ENCODE results near the gene STAT4.

Gene STAT4

DNA sequence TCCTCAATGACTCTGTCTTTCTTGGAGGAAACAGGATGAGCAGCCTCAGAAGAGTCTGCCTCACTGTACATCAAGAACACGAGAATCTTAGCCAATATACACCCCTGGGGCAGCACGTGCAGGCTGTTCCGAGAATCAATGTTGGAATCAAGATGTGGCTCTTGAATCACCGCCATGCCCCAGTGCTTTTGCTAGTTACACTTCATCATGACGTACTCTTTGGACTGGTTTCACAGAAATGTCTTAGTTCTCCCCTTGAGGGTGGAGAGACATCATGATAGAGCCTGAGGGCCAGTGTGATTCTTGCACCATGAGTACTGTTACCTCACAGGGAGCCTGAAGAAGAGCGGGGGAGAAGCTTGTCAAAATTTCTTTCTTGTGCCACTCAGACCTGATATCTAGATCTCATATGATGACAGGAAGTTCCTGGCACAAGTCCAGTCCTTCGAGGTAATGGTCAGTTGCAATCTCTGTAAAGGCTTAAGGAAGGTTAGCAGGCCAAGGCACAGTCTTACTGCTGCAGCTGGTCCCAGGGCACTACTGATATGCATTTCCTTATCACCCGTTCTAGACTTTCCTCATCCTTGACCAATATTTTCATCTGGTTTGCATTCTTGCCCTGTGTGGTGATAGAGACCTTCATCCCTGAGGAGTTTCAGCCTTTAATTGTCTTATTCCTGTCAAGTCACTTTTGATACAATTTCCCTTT, 28.2 kb upstream of the STAT4 start:
- Histone ChIP-seq H3K27me3 (ENCODE audit: control insufficient read depth in 1 of 2, insufficient read depth in 1 of 2, low read length in 2 of 2) (no peaks in the 10 kb centered on the region), H3K4me3 (ENCODE audit: insufficient read depth in 1 of 2, low read depth in 1 of 2, low read length in 2 of 2) (no peak overlapping the region), H4K91ac (ENCODE audit: low read length) (no peak overlapping the region), H3K4ac (ENCODE audit: low read depth in 1 of 2, low read length in 2 of 2) (no peak overlapping the region), H3K36me3 (ENCODE audit: control insufficient read depth in 1 of 2, insufficient read depth in 2 of 2, low read depth in 1 of 2, low read length in 2 of 2) (no peaks in the 10 kb centered on the region), H3K4me1 (ENCODE audit: control insufficient read depth, insufficient read depth, low read depth, low read length) (no peaks in the 10 kb centered on the region), H2BK12ac (ENCODE audit: low read length in 2 of 2) (no peak overlapping the region), H2AK5ac (ENCODE audit: low read length, severe bottlenecking) (no peak overlapping the region), H4K8ac (ENCODE audit: low read length) (no peak overlapping the region), H2BK120ac (ENCODE audit: low read depth, low read length) (no peak overlapping the region), H2BK15ac (ENCODE audit: low read depth, poor library complexity, severe bottlenecking) (no peak overlapping the region), H3K4me2 (ENCODE audit: low read length, poor library complexity, severe bottlenecking) (no peak overlapping the region), H3K18ac (ENCODE audit: low read depth in 1 of 2, low read length in 2 of 2) (no peak overlapping the region), H3K79me1 (replicated peaks; ENCODE audit: low read length, poor library complexity, severe bottlenecking) (no peaks in the 10 kb centered on the region), H3K9me3 (ENCODE audit: control insufficient read depth, low read length) (no peaks in the 10 kb centered on the region), H2BK5ac (ENCODE audit: low read depth, low read length, poor library complexity, severe bottlenecking) (no peak overlapping the region), H3K14ac (ENCODE audit: low read length in 2 of 2) (no peak overlapping the region), H3K9ac (ENCODE audit: low read length) (peak overlapping the region; percentile 81), H2AFZ (ENCODE audit: low read depth, low read length) (no peak overlapping the region), H3K23ac (ENCODE audit: low read length in 2 of 2) (no peak overlapping the region), H3K27ac (ENCODE audit: low read length, poor library complexity, severe bottlenecking) (no peak overlapping the region)
- WGBS = 92% methylated on average over 8 of the region's 8 CpGs
- no peak for DNase-seq

DNA sequence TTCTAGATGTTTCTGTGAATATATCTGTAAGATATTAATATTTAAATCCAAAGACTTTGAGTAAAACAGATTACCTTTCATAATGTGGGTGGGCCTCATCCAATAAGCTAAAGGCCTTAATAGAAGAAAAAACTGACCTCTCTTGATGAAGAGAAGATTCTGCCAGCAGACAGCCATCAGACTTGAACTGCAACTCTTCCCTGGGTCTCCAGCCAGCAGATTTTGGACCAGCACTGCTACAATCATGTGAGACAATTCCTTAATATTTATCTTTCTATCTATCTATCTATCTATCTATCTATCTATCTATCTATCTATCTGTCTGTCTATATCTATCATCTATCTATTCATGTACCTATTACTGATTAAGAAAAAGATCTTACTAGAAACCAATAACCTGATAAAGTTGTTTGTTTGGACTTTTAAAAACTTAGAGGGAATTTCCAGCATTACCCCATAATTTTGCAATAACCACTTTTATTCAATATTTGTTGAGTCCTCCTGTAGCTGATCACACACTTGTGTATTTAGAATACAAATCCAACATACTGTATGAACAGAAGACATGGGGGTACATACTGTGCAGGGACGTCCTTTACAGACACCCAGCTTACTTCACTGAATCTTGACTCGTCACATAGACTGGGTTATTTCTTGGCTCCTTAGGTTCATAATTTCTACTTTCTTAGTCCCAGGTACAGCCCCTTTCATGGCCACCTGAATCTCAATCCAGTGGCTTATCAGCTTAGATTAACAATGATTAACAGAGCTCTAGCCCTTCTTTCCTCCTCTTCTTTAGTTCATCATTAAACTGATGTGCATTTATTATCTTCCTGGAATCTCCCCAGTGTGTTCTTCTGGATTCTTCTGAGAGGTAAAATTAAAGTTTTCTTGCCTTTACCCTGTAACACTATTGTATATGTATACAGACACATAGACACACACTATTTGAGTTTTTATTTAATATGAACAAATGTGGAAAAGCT, 27.2 kb upstream of the STAT4 start:
- Histone ChIP-seq H2AFZ (ENCODE audit: low read depth, low read length) (no peak overlapping the region), H3K14ac (ENCODE audit: low read length in 2 of 2) (no peak overlapping the region), H3K27ac (ENCODE audit: low read length, poor library complexity, severe bottlenecking) (no peak overlapping the region), H2AK5ac (ENCODE audit: low read length, severe bottlenecking) (no peak overlapping the region), H3K36me3 (ENCODE audit: control insufficient read depth in 1 of 2, insufficient read depth in 2 of 2, low read depth in 1 of 2, low read length in 2 of 2) (no peaks in the 10 kb centered on the region), H2BK5ac (ENCODE audit: low read depth, low read length, poor library complexity, severe bottlenecking) (no peak overlapping the region), H3K23ac (ENCODE audit: low read length in 2 of 2) (no peak overlapping the region), H2BK12ac (ENCODE audit: low read length in 2 of 2) (no peak overlapping the region), H3K4me2 (ENCODE audit: low read length, poor library complexity, severe bottlenecking) (no peak overlapping the region), H3K4ac (ENCODE audit: low read depth in 1 of 2, low read length in 2 of 2) (no peak overlapping the region), H3K79me1 (replicated peaks; ENCODE audit: low read length, poor library complexity, severe bottlenecking) (no peaks in the 10 kb centered on the region), H4K91ac (ENCODE audit: low read length) (no peak overlapping the region), H2BK120ac (ENCODE audit: low read depth, low read length) (no peak overlapping the region), H3K9me3 (ENCODE audit: control insufficient read depth, low read length) (no peaks in the 10 kb centered on the region), H3K9ac (ENCODE audit: low read length) (peak overlapping the region; percentile 81), H3K27me3 (ENCODE audit: control insufficient read depth in 1 of 2, insufficient read depth in 1 of 2, low read length in 2 of 2) (no peaks in the 10 kb centered on the region), H2BK15ac (ENCODE audit: low read depth, poor library complexity, severe bottlenecking) (no peak overlapping the region), H3K18ac (ENCODE audit: low read depth in 1 of 2, low read length in 2 of 2) (no peak overlapping the region), H3K4me3 (ENCODE audit: insufficient read depth in 1 of 2, low read depth in 1 of 2, low read length in 2 of 2) (no peak overlapping the region), H4K8ac (ENCODE audit: low read length) (no peak overlapping the region), H3K4me1 (ENCODE audit: control insufficient read depth, insufficient read depth, low read depth, low read length) (peaks cover under 1% of the 10 kb centered on the region)
- WGBS = 96% methylated on average over 2 of the region's 2 CpGs
- DNase-seq = no peak

DNA sequence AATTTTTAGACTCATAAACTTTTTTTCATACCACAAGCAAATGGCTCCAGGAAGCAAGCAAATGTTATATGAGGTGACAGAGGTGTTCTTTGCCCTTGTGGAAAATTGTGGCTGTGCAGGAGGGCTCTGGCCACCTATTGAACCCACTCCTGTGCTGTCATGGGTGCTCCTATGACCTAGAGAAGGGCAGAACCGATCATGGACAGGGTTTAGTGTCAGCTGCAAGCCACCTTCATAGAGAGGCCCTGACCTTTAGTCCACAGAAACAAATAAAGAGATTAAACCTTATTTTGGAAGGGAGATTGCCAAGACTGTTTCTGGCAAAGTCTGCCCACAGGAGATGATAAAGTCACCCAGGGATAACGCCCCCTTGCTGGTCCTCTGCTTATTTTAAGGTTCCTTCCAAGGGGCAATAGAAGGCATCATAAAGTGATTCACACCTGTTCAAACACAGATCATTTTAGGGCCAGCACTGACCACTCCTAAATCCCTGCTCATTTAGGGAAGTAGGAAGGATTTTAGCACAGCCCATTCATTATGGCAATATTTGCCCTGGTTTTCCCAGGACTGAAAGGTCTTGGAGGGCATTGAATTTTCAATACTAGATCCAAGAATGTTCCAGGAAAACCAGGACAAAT, 26.1 kb upstream of the STAT4 start:
- Histone ChIP-seq H3K14ac (ENCODE audit: low read length in 2 of 2) (no peak overlapping the region), H2AFZ (ENCODE audit: low read depth, low read length) (no peak overlapping the region), H3K4me1 (ENCODE audit: control insufficient read depth, insufficient read depth, low read depth, low read length) (peaks cover 6% of the 10 kb centered on the region), H3K23ac (ENCODE audit: low read length in 2 of 2) (no peak overlapping the region), H2BK120ac (ENCODE audit: low read depth, low read length) (no peak overlapping the region), H3K4me2 (ENCODE audit: low read length, poor library complexity, severe bottlenecking) (no peak overlapping the region), H3K27me3 (ENCODE audit: control insufficient read depth in 1 of 2, insufficient read depth in 1 of 2, low read length in 2 of 2) (no peaks in the 10 kb centered on the region), H2BK15ac (ENCODE audit: low read depth, poor library complexity, severe bottlenecking) (no peak overlapping the region), H3K27ac (ENCODE audit: low read length, poor library complexity, severe bottlenecking) (no peak overlapping the region), H3K9me3 (ENCODE audit: control insufficient read depth, low read length) (no peaks in the 10 kb centered on the region), H4K91ac (ENCODE audit: low read length) (no peak overlapping the region), H3K9ac (ENCODE audit: low read length) (peak overlapping the region; percentile 81), H3K4ac (ENCODE audit: low read depth in 1 of 2, low read length in 2 of 2) (no peak overlapping the region), H3K79me1 (replicated peaks; ENCODE audit: low read length, poor library complexity, severe bottlenecking) (no peaks in the 10 kb centered on the region), H2BK12ac (ENCODE audit: low read length in 2 of 2) (no peak overlapping the region), H4K8ac (ENCODE audit: low read length) (no peak overlapping the region), H2AK5ac (ENCODE audit: low read length, severe bottlenecking) (no peak overlapping the region), H2BK5ac (ENCODE audit: low read depth, low read length, poor library complexity, severe bottlenecking) (no peak overlapping the region), H3K4me3 (ENCODE audit: insufficient read depth in 1 of 2, low read depth in 1 of 2, low read length in 2 of 2) (peak overlapping the region in 1 of 2 experiments; percentile 16), H3K36me3 (ENCODE audit: control insufficient read depth in 1 of 2, insufficient read depth in 2 of 2, low read depth in 1 of 2, low read length in 2 of 2) (no peaks in the 10 kb centered on the region), H3K18ac (ENCODE audit: low read depth in 1 of 2, low read length in 2 of 2) (peak overlapping the region in 1 of 2 experiments; percentile 64)
- no peak for DNase-seq
- WGBS = 97% methylated on average over 2 of the region's 2 CpGs

DNA sequence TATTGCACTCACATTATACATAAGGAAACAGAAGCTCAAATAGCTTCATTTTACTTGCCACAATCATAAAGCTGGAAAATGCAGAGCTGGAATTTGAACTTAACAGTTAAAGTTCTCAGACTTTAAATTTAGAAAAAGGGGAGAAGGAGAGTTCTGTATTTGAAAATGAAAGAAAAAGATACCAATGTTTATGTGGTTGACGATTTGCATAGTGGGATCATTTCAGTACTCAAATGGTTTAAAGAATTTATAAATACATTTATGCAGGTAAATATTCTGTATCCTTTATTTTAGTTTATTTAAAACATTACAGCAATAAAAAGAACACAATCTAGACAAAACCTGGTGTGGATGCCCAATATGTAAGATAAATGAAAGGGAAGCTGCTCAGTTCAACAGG, 25.5 kb upstream of the STAT4 start:
- H2BK12ac ChIP-seq (ENCODE audit: low read length in 2 of 2) = no peak overlapping the region
- no peak overlapping the region for H2AK5ac ChIP-seq (ENCODE audit: low read length, severe bottlenecking)
- H2AFZ ChIP-seq (ENCODE audit: low read depth, low read length) = no peak overlapping the region
- no peaks in the 10 kb centered on the region for H3K27me3 ChIP-seq (ENCODE audit: control insufficient read depth in 1 of 2, insufficient read depth in 1 of 2, low read length in 2 of 2)
- H2BK120ac ChIP-seq (ENCODE audit: low read depth, low read length) = no peak overlapping the region
- no peak overlapping the region for H3K14ac ChIP-seq (ENCODE audit: low read length in 2 of 2)
- H3K79me1 ChIP-seq (replicated peaks; ENCODE audit: low read length, poor library complexity, severe bottlenecking) = no peaks in the 10 kb centered on the region
- H4K91ac ChIP-seq (ENCODE audit: low read length) = no peak overlapping the region
- WGBS = no CpG with 5 or more reads among the region's 1 CpG
- no peak overlapping the region for H3K4ac ChIP-seq (ENCODE audit: low read depth in 1 of 2, low read length in 2 of 2)
- H3K4me3 ChIP-seq (ENCODE audit: insufficient read depth in 1 of 2, low read depth in 1 of 2, low read length in 2 of 2) = no peak overlapping the region
- H3K4me1 ChIP-seq (ENCODE audit: control insufficient read depth, insufficient read depth, low read depth, low read length) = peaks cover 6% of the 10 kb centered on the region
- H3K9ac ChIP-seq (ENCODE audit: low read length) = no peak overlapping the region
- no peaks in the 10 kb centered on the region for H3K9me3 ChIP-seq (ENCODE audit: control insufficient read depth, low read length)
- no peaks in the 10 kb centered on the region for H3K36me3 ChIP-seq (ENCODE audit: control insufficient read depth in 1 of 2, insufficient read depth in 2 of 2, low read depth in 1 of 2, low read length in 2 of 2)
- no peak overlapping the region for H3K23ac ChIP-seq (ENCODE audit: low read length in 2 of 2)
- no peak overlapping the region for H3K18ac ChIP-seq (ENCODE audit: low read depth in 1 of 2, low read length in 2 of 2)
- no peak overlapping the region for H3K4me2 ChIP-seq (ENCODE audit: low read length, poor library complexity, severe bottlenecking)
- H3K27ac ChIP-seq (ENCODE audit: low read length, poor library complexity, severe bottlenecking) = no peak overlapping the region
- H2BK15ac ChIP-seq (ENCODE audit: low read depth, poor library complexity, severe bottlenecking) = no peak overlapping the region
- no peak overlapping the region for H4K8ac ChIP-seq (ENCODE audit: low read length)
- H2BK5ac ChIP-seq (ENCODE audit: low read depth, low read length, poor library complexity, severe bottlenecking) = no peak overlapping the region
- DNase-seq = no peak

Data from mesenchymal stem cell (in vitro differentiated cells and primary cell).